Fibroblast of skin of left biceps (primary cell): ENCODE results near the gene EMX2.
"Not testable (repeated sequence)": the region's sequence is repeated elsewhere in the genome, so short reads cannot be mapped to it uniquely, and the experiment has no call there.

Source experiments
- DNase-seq, 2 experiments: peaks; one replicate each; pipeline ENCODE4 v3.0.0-alpha.2; 2013; ENCODE audit warnings: low read depth in 2 of 2

Gene EMX2

GRCh38 chr10:117560942-117561341 is 18.4 kb downstream of the EMX2 start:
- no peak for DNase-seq

DNA sequence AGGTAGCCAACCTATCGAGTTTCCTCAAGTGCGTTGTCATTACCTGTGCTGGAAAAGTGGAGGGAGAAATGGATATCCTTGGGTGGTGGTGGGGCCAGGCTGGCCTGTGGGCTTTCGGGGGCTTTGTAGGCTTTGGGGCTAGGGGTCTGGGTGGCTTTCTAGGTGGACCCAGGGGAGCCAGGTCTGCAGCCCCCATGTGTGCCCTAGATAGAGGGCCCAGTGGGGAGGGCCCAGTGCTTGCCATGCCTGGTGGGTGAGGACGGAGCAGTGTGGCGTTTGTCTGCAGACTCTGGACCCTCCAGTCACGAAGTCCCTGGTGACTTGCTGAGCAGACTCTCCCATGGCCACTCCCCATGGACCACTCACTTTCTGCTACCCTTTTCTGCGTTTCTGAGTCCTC is 19.7 kb downstream of the EMX2 start:
- DNase-seq: no peak

DNA sequence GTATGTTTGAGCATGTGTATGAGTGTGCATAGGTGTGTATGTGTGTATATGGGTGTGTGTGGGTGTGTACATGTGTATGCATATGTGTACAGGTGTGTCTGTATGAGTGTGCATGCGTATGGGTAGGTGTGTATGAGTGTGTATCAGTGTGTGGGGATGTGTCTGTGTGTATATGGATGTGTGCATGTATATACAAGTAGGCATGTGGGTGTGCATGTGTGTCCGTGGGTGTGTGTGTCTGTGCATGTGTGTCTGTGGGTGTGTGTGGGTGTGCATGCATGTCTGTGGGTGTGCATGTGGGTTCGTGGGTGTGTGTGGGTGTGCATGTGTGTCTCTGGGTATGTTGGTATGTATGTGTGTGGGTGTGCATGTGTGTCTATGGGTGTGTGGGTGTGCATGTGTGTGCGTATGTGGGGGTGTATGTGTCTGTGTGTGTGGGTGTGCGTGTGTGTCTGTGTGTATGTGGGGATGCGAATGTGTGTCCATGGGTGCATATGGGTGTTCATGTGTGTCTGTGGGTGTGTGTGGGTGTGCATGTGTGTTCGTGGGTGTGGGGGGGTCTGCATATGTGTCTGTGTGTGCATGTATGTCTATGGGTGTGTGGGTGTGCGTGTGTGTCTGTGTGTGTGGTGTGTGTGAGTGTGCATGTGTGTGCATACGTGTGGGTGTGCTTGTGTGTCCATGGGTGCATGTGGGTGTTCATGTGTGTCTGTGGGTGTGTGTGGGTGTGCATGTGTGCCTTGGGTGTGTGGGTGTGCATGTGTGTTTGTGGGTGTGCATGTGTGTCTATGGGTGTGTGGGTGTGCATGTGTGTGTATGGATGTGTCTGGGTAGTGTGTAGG is 20.6 kb downstream of the EMX2 start:
- DNase-seq: no peak

- no peak for DNase-seq
Observed at GRCh38 chr10:117563780-117564179, 21.2 kb downstream of the EMX2 start.

- DNase-seq: no peak
Observed at GRCh38 chr10:117565068-117565467, 22.5 kb downstream of the EMX2 start.

DNA sequence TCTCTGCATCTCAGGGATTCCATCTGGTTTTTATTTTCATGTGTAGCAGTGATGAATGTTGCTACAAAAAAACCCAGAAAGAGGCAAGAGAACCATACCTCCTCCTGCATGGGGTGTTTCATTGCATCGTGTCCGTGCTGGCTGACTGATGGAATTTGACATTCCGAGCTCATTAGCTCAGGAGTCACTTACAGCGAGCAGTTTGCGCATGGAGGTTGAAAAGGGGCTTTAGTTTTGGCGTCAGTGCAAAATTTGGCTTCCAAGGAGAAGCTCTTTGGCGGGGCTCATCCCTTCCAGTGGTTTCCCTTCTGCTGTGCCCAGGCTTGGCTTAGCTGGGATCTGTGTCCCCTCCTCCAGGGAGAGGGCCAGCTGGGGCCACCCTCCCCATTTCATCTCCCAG is 25.8 kb downstream of the EMX2 start:
- DNase-seq: peak; percentile 84 to 85

GRCh38 chr10:117569610-117570390 is 27.3 kb downstream of the EMX2 start:
- DNase-seq: no peak

DNA sequence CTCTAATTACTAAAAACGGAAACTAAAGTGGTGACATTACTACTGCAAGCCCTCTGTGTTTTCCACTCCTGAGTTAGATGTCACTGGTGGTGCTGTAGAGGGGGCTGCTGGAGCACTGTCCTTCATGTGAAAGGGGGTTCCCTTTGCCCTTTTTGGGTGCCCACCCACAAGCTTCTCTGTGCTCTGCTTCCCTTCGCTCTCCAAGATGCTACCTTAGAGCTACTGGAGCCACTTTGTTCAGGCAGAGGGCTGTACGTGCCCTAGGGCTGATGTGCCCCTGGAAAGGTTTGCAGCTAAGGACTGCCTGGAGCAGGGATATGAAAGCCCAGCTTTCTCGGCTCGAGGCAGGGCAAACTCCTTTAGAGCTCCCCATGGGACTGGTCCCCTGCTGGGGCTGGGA is 28.3 kb downstream of the EMX2 start:
- no peak for DNase-seq

DNA sequence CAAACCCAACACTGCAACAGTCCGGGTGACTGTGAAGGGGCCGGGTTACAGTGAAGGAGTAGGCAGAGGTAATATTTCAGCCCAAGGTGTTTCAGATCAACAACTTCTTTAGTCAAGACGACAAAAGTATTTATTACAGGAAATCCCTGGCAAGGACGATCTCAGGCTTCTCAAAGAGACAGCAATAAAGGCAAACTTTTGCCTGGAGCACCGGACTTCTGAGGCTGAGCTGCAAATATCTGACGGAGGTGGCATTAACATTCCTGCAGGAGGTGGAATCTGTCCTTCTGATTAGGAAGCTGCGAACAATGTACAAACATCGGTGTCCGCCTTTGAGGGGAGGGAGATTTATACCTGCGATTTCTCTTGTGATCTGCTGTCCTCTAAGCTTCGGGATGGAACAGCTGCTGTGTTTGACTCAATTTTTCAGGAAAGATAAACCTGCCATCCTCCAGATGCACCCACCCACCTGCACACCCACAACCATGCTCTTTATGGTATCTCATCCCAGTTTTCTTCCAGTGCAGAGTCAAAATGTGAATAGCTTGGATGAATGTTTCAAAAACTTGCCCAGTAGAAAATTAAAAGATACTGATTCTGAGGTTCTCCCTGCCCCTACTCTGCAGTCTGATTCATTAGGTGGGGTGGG is 32.1 kb downstream of the EMX2 start:
- no peak for DNase-seq

DNA sequence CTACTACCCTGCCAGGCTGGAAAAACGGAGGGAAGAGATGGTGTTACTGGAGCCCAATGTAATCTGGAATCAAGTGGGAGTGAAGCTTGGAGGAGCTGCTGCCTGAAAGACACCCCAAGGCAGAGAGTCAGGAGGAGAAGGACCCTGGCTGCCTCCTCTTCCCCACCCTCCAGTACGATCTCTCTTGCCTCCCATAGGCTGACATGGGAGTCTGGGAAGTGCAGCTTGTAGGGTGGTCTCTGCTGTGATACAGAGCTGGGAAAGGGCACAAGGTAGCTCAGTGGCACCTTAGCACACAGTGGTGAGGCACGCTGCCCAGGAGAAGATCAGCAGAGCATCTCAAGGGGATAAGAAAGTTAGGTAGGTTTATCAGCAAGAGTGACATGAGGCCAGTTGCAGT is 35.9 kb downstream of the EMX2 start:
- no peak for DNase-seq

DNA sequence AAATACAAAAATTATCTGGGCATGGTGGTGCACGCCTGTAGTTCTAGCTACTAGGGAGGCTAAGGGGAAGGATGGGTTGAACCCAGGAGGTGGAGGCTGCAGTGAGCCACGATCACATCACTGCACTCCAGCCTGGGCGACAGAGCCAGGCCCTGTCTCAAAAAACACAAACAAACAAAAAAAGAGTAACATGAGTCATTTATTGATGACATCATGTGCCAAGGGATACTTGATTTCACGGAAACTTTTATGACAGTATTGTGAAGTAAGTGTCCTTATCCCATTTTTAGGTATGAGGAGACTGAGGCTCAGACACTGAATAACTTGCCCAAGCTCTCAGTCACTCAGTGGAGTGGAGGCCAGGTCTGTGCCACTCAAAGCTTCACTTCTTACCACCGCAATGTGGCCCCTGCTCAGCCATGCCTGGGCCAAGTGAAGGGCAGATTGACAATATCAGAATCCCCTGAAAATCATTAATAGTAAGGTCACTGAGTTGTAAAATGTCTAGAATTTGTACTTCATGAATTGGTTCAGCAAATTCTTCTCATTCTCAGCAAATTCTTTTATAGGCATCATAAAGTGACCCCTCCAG is 36.5 kb downstream of the EMX2 start:
- DNase-seq: no peak

- DNase-seq: no peak
Observed at GRCh38 chr10:117581961-117582360, 39.4 kb downstream of the EMX2 start.

GRCh38 chr10:117584831-117585230 is 42.3 kb downstream of the EMX2 start:
- DNase-seq: not testable (repeated sequence)

GRCh38 chr10:117587036-117587435 is 44.5 kb downstream of the EMX2 start:
- DNase-seq: no peak

DNA sequence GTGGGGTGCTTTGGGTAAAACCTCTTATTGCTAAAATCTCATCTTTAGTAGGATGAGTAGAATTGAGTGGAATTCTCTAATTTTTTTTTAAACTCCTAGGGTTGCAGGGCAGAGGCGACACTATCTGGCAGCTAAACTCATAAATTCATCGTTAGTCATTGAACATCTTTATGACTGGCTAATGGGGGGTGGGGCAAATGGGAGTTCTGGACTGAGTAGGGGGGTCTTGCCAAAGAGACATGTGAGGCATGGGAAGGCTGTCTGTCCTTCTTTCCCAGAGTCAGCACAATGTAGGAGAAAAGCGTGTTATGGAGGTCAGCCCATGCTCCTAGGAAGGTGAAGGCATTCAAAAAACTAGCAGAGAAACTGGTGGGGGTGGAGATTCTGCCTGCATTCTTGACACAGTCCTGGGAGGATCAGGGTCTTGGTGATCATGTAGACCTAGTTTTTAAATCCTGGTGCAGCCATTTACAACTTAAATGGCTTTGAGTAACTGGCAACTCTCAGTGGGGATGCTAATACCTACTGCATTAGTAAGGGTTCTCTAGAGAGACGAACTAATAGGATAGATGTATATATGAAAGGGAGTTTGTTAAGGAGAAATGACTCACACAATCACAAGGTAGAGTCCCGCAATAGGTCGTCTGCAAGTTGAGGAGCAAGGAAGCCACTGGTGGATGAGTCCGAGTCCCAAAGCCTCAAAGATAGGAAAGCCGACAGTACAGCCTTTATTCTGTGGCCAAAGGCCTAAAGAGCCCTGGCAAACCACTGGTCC is 47.7 kb downstream of the EMX2 start:
- peak; percentile 28 to 31 for DNase-seq

- no peak for DNase-seq
Observed at GRCh38 chr10:117591043-117591442, 48.5 kb downstream of the EMX2 start.

DNA sequence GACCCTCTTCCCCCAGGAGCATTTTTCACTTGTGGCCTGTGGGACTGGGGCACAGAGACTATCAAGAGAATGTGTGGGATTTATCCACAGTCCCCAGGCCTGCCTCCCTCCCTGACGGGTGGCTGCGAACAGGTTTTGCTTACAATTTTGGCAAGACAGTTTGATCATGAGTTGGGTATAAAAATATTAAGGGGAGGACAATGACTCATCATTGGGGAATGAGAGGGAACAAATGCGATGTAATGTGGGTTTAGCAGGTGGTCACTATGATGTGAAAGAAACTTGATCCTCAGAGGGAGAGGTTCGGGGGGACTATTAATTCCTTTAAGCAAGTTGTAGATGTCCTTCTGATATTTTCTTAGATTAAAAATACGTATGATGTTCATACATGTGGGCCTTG is 52.2 kb downstream of the EMX2 start:
- DNase-seq: no peak

DNA sequence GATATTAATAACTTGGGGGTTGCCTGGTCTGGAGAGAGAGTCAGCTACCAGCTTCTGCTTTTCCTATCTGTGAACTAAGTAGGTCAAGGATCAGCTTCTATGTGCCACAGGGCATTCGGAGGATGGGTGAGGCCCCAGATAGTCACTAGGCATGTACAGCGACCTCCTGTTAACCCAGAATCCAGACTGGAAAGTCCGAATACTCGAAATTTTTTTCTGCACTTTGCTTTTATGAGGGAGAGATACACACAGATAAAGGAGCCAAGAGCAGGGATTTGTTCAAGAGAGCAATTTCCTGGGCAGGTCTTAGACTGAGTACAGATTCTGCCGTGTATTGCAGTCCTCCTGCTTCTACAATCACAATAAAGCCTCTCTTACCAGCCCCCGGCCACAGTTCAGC is 54.2 kb downstream of the EMX2 start:
- no peak for DNase-seq

GRCh38 chr10:117597216-117597615 is 54.7 kb downstream of the EMX2 start:
- DNase-seq: no peak
